ENCODE data around the gene PCBP1. TPM values are rescaled to one million over a fixed set of nuclear protein-coding genes. Genes with fewer than 3 reads are reported as not detected.
"Not testable (repeated sequence)": the region's sequence is repeated elsewhere in the genome, so short reads cannot be mapped to it uniquely, and the experiment has no call there.

The PCBP1 gene
- total RNA-seq, 2 experiments from 2014 or later: 58.2 to 423 TPM

- no peaks in the 10 kb centered on the region for H4K20me1 ChIP-seq (ENCODE audit: insufficient read depth, low read length)
- no peak for DNase-seq (ENCODE audit: low spot score)
- H3K4me2 ChIP-seq (ENCODE audit: low read length): no peak overlapping the region
- ChIA-PET POLR2A (interaction anchor here (0.8 to 2.3 kb wide), 2 partner anchors 9 to 26 kb away, joined by 3 to 4 read pairs; no protein-coding TSS in a partner anchor), CTCF (ENCODE audit: unreplicated experiment) (no interaction called here)
- H3K4me3 ChIP-seq (ENCODE audit: low read depth, low read length, poor library complexity, severe bottlenecking): no peak overlapping the region
- H2AFZ ChIP-seq (ENCODE audit: low read length): no peak overlapping the region
- intact Hi-C loops (cut with micrococcal nuclease; ENCODE audit: unreplicated experiment): no loop called here
- no peaks in the 10 kb centered on the region for H3K9me3 ChIP-seq (ENCODE audit: low read length)
- H3K9me2 ChIP-seq (ENCODE audit: insufficient read depth, low read length): no peaks in the 10 kb centered on the region
- H3K79me2 ChIP-seq (ENCODE audit: insufficient read depth, low read depth, low read length): peaks cover 13% of the 10 kb centered on the region; the same call in 1 of the 2 replicates
- H3K27ac ChIP-seq (ENCODE audit: low read depth, low read length, poor library complexity, severe bottlenecking): no peak overlapping the region
- no peaks in the 10 kb centered on the region for H3K36me3 ChIP-seq (ENCODE audit: insufficient read depth, low read length)
- no peak for TF ChIP-seq EZH2phosphoT487 (IDR thresholded peaks at IDR 0.05; ENCODE audit: borderline replicate concordance, low read depth, low read length)
- TF ChIP-seq, protein P1, sequence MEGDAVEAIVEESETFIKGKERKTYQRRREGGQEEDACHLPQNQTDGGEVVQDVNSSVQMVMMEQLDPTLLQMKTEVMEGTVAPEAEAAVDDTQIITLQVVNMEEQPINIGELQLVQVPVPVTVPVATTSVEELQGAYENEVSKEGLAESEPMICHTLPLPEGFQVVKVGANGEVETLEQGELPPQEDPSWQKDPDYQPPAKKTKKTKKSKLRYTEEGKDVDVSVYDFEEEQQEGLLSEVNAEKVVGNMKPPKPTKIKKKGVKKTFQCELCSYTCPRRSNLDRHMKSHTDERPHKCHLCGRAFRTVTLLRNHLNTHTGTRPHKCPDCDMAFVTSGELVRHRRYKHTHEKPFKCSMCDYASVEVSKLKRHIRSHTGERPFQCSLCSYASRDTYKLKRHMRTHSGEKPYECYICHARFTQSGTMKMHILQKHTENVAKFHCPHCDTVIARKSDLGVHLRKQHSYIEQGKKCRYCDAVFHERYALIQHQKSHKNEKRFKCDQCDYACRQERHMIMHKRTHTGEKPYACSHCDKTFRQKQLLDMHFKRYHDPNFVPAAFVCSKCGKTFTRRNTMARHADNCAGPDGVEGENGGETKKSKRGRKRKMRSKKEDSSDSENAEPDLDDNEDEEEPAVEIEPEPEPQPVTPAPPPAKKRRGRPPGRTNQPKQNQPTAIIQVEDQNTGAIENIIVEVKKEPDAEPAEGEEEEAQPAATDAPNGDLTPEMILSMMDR (conservative IDR thresholded peaks at IDR 0.05; ENCODE audit: low read length): no peak
- peaks cover 42% of the 10 kb centered on the region for H3K4me1 ChIP-seq (ENCODE audit: insufficient read depth, low read length, poor library complexity, severe bottlenecking)
- BruUV-seq (replicated peaks): no TSS peak
Measured at GRCh38 chr2:70099270-70099669, 12.0 kb downstream of the PCBP1 start.

- no peak overlapping the region for H2AFZ ChIP-seq (ENCODE audit: low read length)
- no peak overlapping the region for H3K4me3 ChIP-seq (ENCODE audit: low read depth, low read length, poor library complexity, severe bottlenecking)
- H3K4me2 ChIP-seq (ENCODE audit: low read length): no peak overlapping the region
- peaks cover 9% of the 10 kb centered on the region; the same call in 1 of the 2 replicates for H3K79me2 ChIP-seq (ENCODE audit: insufficient read depth, low read depth, low read length)
- intact Hi-C loops (cut with micrococcal nuclease; ENCODE audit: unreplicated experiment): no loop called here
- TF ChIP-seq, protein P1 (conservative IDR thresholded peaks at IDR 0.05; ENCODE audit: low read length): no peak
- TF ChIP-seq EZH2phosphoT487 (IDR thresholded peaks at IDR 0.05; ENCODE audit: borderline replicate concordance, low read depth, low read length): no peak
- no peaks in the 10 kb centered on the region for H3K9me2 ChIP-seq (ENCODE audit: insufficient read depth, low read length)
- H3K36me3 ChIP-seq (ENCODE audit: insufficient read depth, low read length): no peaks in the 10 kb centered on the region
- H3K9me3 ChIP-seq (ENCODE audit: low read length): no peaks in the 10 kb centered on the region
- BruUV-seq (replicated peaks): no TSS peak
- no peak for DNase-seq (ENCODE audit: low spot score)
- H3K4me1 ChIP-seq (ENCODE audit: insufficient read depth, low read length, poor library complexity, severe bottlenecking): peaks cover 35% of the 10 kb centered on the region
- ChIA-PET CTCF (ENCODE audit: unreplicated experiment) (no interaction called here), POLR2A (interaction anchor here (0.9 kb wide), 1 partner anchor 15 kb away, joined by 4 read pairs; no protein-coding TSS in a partner anchor)
- H4K20me1 ChIP-seq (ENCODE audit: insufficient read depth, low read length): no peaks in the 10 kb centered on the region
- no peak overlapping the region for H3K27ac ChIP-seq (ENCODE audit: low read depth, low read length, poor library complexity, severe bottlenecking)
Measured at GRCh38 chr2:70101174-70101573, 13.9 kb downstream of the PCBP1 start.

GRCh38 chr2:70101686-70102085, 14.4 kb downstream of the PCBP1 start:
- BruUV-seq (replicated peaks); intact Hi-C loops (cut with micrococcal nuclease; ENCODE audit: unreplicated experiment); POLR2A ChIA-PET; H3K9me3 ChIP-seq (ENCODE audit: low read length); H3K27ac ChIP-seq (ENCODE audit: low read depth, low read length, poor library complexity, severe bottlenecking); H4K20me1 ChIP-seq (ENCODE audit: insufficient read depth, low read length); H3K36me3 ChIP-seq (ENCODE audit: insufficient read depth, low read length); CTCF ChIA-PET (ENCODE audit: unreplicated experiment); DNase-seq (ENCODE audit: low spot score); H3K9me2 ChIP-seq (ENCODE audit: insufficient read depth, low read length); H3K79me2 ChIP-seq (ENCODE audit: insufficient read depth, low read depth, low read length); H2AFZ ChIP-seq (ENCODE audit: low read length); H3K4me2 ChIP-seq (ENCODE audit: low read length); H3K4me3 ChIP-seq (ENCODE audit: low read depth, low read length, poor library complexity, severe bottlenecking): not testable (repeated sequence)
- peaks cover 36% of the 10 kb centered on the region for H3K4me1 ChIP-seq (ENCODE audit: insufficient read depth, low read length, poor library complexity, severe bottlenecking)

DNA sequence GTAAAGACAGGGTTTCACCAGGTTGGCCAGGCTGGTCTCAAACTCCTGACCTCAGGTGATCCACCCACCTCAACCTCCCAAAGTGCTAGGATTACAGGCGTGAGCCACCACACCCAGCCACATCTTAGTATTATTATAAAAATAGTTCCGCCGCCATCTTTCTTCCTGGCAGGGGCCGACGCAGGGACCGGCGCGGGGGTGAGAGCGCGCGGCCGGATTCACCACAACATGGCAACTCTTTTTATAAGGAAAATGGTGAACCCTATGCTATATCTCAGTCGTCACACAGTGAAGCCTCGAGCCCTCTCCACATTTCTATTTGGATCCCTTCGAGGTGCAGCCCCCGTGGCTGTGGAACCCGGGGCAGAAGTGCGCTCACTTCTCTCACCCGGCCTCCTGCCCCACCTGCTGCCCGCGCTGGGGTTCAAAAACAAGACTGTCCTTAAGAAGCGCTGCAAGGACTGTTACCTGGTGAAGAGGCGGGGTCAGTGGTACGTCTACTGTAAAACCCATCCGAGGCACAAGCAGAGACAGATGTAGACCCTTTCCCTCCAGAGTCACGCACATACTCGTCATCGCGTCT, 15.1 kb downstream of the PCBP1 start:
- H3K9me2 ChIP-seq (ENCODE audit: insufficient read depth, low read length); DNase-seq (ENCODE audit: low spot score); POLR2A ChIA-PET; intact Hi-C loops (cut with micrococcal nuclease; ENCODE audit: unreplicated experiment); H3K79me2 ChIP-seq (ENCODE audit: insufficient read depth, low read depth, low read length); H2AFZ ChIP-seq (ENCODE audit: low read length); H3K9me3 ChIP-seq (ENCODE audit: low read length); CTCF ChIA-PET (ENCODE audit: unreplicated experiment); BruUV-seq (replicated peaks); H3K36me3 ChIP-seq (ENCODE audit: insufficient read depth, low read length); H4K20me1 ChIP-seq (ENCODE audit: insufficient read depth, low read length): not testable (repeated sequence)
- peak overlapping the region; percentile 61 for H3K4me3 ChIP-seq (ENCODE audit: low read depth, low read length, poor library complexity, severe bottlenecking)
- H3K4me2 ChIP-seq (ENCODE audit: low read length): peak overlapping the region; percentile 84; the same call in 1 of the 2 replicates
- peaks cover 43% of the 10 kb centered on the region for H3K4me1 ChIP-seq (ENCODE audit: insufficient read depth, low read length, poor library complexity, severe bottlenecking)
- H3K27ac ChIP-seq (ENCODE audit: low read depth, low read length, poor library complexity, severe bottlenecking): peak overlapping the region; percentile 88

Data from OCI-LY7 (cell line).